GM18508 (cell line): ENCODE data around the gene CPD.
"Not testable (repeated sequence)": the region's sequence is repeated elsewhere in the genome, so short reads cannot be mapped to it uniquely, and the experiment has no call there.

Source experiments
- ATAC-seq: cut with Tn5 transposase; IDR thresholded peaks from one replicate; pipeline ENCODE4 v1.9.1; 2021; ENCODE audit warnings: moderate number of reproducible peaks; ENCODE audit not compliant: insufficient read depth, unreplicated experiment

Gene CPD

DNA sequence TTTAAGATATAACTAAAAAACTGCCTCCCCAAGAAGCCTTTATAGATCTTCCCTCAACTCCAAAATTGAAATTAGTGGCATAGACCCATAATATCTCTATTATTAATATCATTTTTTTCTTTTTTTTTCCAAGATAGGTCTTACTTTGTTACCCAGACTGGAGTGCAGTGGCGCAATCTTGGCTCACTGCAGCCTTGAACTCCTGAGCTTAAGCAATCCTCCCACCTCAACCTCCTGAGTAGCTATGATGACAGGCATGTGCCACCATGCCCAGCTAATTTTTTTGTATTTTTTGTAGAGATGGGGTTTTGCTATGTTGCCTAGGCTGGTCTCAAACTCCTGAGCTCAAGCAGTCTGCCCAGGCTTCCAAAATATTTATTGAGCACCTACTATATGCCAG lies 39.3 kb downstream of the CPD start:
- not testable (repeated sequence) for ATAC-seq

GRCh38 chr17:30421592-30421991 lies 42.9 kb downstream of the CPD start:
- no peak for ATAC-seq

DNA sequence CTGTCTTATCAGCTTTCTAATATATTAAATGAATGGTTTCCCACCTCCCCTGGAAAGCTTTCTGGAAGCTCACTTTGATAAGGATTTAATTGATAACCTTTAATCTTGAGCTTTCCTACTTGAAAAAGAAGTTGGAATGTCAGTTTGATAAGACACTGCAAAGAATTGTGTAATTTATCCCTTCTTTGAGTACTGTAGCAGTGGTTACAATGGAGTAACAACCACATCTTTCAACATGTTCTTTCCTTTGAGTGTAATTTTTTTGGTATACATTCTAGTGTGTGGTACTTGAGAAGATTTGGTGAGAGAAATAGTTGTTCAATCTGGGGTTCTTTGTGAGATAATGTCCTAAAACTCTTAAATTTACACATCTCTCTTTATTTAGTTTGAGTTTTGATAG lies 43.4 kb downstream of the CPD start:
- no peak for ATAC-seq

DNA sequence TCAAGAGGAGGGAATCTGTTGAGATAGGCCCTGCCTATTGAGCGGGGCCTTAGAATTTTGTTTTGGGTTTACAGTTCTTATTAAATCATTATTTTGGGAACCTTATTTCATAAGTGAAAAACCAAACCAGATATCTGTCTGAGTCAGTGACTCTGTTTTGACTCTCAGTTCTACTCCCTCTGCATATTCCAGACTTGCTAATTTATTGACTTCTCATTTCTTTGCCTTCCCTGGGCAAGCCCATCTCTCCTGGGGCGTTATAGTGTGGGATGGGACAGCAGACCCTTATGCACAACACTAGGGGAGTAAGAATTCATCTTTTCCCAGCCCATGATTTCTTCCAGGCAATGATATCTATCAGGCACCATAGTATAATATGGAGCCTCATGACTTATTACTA lies 45.7 kb downstream of the CPD start:
- ATAC-seq: no peak

DNA sequence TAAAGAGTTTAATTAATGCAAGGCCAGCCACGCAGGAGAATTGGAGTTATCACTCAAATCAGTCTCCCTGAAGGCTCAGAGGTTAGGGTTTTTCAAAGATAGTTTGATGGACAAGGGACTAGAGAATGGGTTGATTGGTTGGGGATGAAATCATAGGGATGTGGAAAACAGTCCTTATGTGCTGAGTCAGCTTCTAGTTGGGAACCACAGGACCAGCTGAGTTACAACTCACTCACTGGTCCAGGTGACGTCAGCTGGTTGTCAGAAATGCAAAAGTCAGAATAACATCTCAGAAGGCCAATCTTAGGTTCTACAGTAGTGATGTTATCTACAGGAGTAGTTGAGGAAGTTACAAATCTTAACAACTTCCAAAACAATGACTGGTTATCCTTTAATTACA lies 47.6 kb downstream of the CPD start:
- no peak for ATAC-seq

DNA sequence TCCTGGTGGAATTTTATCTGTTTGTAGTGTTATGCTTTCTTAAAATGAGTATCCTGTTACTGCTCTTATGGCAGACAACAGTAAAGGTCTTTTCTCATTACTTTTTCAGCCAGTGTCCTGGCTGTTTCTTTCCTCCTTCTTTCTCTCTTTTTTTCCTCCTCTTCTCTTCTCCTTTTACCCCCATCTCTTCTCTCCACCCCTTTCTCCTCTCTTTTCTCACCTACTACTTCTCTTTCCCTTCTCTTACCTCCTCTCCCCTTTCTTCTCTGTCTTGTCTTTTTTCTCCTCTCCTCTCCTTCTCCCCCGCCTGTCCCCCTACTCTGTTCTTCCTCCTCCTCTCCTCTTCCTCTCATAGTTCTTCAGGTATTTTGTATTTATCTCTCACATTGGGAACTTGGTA lies 48.9 kb downstream of the CPD start:
- no peak for ATAC-seq

- ATAC-seq: no peak
Observed at GRCh38 chr17:30429155-30429554, 50.4 kb downstream of the CPD start.

DNA sequence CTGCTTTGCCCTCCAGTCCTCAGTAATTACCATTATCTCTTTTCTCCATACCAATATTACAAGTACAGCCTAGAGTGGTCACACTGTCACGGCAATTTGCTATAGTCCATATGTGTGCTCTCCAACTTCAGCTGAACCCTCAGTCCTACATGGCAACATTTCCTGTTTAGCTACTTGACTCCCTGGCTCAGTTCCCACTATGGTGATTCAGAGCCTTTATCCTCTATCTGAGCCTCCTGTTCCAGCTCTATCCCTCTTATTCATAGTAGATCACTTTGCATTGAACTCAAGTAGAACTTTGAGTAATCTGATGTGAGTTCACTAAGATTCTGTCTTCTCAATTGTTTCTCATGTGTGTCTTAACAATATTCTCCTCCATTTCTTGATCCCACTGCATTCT lies 54.8 kb downstream of the CPD start:
- ATAC-seq: no peak

GRCh38 chr17:30436729-30437128 lies 58.0 kb downstream of the CPD start:
- ATAC-seq: no peak

GRCh38 chr17:30443721-30444120 lies 65.0 kb downstream of the CPD start:
- ATAC-seq: no peak

DNA sequence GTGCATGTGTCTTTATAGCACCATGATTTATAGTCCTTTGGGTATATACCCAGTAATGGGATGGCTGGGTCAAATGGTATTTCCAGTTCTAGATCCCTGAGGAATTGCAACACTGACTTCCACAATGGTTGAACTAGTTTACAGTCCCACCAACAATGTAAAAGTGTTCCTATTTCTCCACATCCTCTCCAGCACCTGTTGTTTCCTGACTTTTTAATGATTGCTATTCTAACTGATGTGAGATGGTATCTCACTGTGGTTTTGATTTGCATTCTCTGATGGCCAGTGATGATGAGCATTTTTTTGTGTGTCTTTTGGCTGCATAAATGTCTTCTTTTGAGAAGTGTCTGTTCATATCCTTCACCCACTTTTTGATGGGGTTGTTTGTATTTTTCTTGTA lies 67.9 kb downstream of the CPD start:
- ATAC-seq: not testable (repeated sequence)

GRCh38 chr17:30449480-30449879 lies 70.8 kb downstream of the CPD start:
- no peak for ATAC-seq

- no peak for ATAC-seq
Observed at GRCh38 chr17:30450125-30451027, 71.6 kb downstream of the CPD start.

- no peak for ATAC-seq
Observed at GRCh38 chr17:30454635-30455034, 75.9 kb downstream of the CPD start.

- ATAC-seq: no peak
Observed at GRCh38 chr17:30458371-30458770, 79.6 kb downstream of the CPD start.

GRCh38 chr17:30458797-30459413 lies 80.2 kb downstream of the CPD start:
- ATAC-seq: not testable (repeated sequence)

DNA sequence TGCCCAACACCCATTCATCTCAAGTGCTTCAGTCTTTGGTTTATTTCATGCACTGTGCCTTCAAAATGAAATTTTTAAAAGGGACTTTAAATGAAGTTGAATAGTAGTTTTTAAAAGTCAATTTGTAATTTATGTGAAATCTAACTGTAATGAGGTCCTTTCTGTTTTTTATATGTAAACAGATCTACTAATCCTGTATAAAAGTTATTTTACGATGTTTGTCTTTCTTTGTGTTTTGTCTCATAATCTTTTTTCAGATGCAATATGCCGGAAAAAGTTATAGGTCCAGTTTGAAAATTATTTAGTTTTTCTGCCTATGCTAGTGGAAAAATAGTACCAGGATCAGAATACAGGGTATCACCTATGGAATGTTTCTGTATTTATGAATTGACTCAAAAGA lies 89.7 kb downstream of the CPD start:
- no peak for ATAC-seq

GRCh38 chr17:30472238-30472890 lies 93.6 kb downstream of the CPD start:
- no peak for ATAC-seq

GRCh38 chr17:30475206-30475605 lies 96.5 kb downstream of the CPD start:
- ATAC-seq: no peak

GRCh38 chr17:30476726-30477082 lies 98.0 kb downstream of the CPD start:
- peak; percentile 11 for ATAC-seq

- peak; percentile 74 for ATAC-seq
Observed at GRCh38 chr17:30477083-30477773, 98.5 kb downstream of the CPD start, which contains the start of gene GOSR1. Gene GOSR1 (plus strand): TSS chr17:30477408. CDS start chr17:30477434, 26 bp downstream.
